ENCODE data around the gene BSND.

The BSND gene

GRCh38 chr1:54994355-54994990 lies 4.3 kb upstream of the BSND start:
- no peak for DNase-seq

- no peak for DNase-seq
These were observed 3.5 kb upstream of the BSND start for GRCh38 chr1:54995013-54995760.

GRCh38 chr1:54995835-54996234 lies 2.9 kb upstream of the BSND start:
- peak in 4 of 5 experiments; percentile 5 to 93 (median 38) for DNase-seq

DNA sequence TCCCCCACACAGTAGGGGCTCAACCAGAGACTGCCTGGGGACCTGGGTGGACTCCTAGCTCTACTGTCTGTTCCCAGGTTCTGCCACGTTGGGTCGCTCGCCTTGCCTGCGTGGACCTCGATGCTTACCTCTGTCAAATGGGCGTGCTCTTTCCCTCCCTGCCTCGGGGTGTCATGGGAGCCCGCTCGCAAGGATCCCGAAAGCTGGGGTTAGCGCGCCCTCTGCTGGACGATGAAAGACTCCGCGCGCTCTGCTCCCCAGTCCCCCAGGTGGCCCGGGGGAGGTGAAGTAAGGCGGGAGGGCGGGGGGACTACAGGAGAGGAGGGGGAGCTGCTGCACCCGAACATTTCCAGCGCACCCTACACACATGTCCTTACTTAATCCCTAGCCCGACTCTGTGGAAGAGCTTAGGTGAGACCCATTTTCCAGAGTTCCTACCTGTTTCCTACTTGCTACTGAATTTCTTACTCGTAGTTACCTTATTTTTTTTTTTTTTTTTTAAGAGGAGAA lies 2.3 kb upstream of the BSND start:
- peak; percentile 65 to 86 (median 69) for DNase-seq

- DNase-seq = no peak
These were observed 1.6 kb upstream of the BSND start for GRCh38 chr1:54996869-54997710.

- DNase-seq = no peak
These were observed 1.1 kb upstream of the BSND start for GRCh38 chr1:54997711-54997986.

DNA sequence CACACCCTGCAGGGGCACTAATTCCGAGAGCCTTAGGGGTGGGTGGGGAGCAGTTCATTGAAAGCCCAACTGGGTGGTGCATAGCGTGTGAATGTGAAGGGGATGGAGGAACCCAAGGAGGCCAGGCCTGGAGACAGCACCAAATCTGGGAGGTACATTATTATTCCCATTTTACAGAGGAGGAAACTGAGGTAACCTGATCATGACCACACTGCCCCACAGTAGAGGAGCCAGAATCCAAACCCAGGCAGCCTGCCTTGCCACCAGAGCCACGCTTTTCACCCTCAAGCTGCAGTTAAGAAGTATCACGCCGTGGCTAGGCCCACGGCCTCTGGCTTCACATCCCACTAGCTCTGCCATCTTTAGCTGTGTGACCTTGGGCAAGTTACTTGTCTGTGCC lies 633 bp upstream of the BSND start:
- no peak for DNase-seq

DNA sequence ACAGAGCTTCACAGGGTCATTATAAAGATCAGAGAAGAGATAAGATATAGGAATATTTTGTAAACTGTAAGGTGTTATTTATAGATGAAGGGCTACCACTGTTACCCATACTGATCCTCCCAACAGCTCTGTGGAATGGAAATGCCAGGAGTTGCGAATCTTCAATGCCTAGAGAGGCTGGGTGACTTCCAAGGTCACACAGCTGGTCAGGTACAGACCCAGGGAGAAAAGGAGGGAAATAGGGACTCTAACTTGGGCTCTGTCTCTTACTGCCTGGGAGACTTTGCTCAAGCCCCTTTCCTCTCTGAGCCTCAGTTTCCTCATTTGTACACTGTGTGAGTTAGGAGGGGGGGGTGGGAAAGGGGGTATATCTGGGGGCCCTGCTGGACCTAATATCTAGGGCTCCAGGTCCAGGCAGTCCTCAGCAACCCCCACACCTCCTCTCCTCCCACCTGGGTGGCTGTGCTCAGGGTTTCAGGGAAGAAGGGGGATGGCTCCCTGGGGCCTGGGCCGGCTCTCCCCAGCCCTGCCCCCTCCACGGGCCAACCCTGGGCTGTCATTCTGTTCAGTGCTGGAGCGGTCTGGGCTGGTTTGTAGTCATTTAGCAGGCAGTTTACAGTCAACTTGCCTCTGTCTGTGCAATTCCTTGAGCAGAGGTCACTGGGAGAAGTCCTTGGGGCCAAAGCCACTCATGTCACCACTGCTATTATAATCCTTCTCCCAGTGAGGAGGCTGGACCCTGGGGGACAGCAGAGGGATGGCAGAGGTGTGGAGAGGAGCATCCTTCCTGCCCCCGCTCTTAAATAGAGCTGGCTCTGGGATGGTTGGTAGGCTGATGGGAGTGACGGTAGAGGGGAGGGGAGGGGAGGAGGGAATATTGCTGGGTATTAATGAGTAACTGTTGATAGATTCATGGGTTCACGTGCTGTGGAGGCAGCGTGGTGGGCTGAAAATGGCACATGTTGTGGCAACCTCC lies 1.7 kb downstream of the BSND start:
- DNase-seq = no peak

DNA sequence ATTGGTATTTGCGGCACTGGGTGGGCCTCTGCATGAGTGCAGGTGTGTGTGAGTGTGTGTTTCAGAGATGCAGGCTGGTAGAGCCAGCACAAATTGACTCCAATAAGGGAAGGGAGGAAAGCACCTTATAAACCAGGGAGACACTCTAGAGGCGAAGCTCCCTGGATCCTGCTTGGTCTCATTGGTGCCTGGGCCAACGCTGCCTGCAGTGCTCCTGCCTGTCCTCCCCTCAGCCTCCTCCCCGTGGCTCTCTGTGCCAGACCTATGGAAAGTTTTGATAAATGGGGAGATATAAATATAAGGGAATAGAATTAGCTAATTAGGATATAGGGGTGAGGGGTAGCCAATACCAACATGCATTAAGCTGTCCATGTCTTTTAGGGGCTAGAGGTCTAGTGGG lies 2.6 kb downstream of the BSND start:
- DNase-seq = no peak

- no peak for DNase-seq
These were observed 4.0 kb downstream of the BSND start for GRCh38 chr1:55002686-55003085.

DNA sequence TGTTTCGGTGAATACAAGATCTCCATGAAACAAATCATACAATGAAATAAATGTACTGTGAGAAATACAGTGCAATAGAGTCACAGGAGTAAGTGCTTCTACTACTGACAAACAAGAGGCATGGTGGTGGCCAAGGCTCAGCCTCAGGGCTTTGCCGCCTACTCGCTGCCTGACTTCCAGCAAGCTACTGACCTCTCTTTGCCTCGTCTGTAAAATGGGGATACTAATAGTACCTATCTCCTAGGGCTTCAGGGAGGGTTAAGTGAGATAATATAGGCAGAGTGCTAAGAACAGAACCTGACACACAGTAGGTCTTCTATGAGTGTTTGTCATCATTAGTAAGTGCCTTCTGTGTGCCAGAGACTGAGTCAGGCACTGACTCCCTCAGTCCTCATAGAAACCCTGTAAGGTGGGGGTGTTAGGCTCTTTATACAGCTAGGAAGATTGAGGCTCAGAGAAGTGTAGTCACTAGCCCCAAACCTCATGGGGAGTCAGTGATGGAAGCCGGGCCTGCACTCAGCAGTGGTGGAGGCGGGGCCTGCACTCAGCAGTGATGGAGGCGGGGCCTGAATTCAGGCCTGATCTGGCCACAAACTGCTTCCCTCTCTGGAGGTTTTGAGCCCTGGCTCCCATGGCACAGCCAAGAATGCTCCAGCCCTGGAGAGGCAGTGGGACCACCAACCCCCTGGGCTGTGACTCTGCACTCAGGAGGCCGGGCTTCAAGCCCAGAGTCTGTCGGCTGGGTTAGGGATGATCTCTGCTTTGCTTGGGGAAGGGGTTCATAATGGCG lies 6.8 kb downstream of the BSND start:
- peak in 1 of 5 experiments; percentile 12 for DNase-seq

DNA sequence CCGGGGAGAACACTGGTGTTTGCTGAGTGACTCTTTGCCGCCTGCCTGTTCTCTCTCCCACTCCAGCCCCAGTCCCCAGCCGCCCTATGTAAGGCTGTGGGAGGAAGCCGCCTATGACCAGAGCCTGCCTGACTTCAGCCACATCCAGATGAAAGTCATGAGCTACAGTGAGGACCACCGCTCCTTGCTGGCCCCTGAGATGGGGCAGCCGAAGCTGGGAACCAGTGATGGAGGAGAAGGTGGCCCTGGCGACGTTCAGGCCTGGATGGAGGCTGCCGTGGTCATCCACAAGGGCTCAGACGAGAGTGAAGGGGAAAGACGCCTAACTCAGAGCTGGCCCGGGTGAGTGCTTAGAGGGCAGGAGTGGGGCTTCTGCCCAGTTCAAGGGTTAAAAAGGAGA lies 8.2 kb downstream of the BSND start:
- no peak for DNase-seq

DNA sequence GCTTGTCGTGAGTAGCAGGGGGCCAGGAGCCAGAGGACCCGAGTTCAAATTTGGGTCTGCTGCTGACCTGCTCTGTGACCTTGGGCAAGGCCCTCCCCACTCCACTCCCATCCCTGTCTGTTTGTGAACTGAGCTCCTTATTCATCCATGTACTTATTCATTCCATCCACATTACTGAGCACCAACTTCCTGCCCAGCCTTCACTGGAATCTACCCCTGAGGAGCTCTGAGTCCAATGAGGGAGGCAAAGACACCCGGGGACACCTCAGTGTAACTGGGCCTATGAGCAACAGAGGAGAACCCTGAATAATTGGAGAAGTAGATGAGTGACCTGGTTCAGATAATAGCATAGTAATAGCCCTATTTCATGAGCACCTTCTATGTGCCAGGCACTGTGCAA lies 8.9 kb downstream of the BSND start:
- DNase-seq = no peak

GRCh38 chr1:55010194-55010886 lies 11.6 kb downstream of the BSND start:
- DNase-seq = no peak

DNA sequence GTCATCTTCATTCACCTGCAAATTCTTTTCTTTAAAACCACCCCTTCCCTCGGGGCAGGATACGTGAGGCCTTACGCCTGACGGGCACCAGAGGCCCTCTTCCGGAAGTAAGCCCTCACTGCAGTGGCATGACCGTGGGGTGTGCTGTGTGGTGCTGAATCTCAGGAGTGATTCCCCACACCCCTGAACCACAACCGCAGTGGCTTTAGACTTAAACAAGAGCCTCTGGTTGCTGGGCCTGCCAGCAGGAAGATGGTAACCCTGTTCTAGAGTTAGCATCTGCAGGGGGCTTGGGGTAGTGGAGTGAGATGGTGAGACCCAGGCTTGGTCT lies 12.1 kb downstream of the BSND start:
- DNase-seq = peak in 1 of 5 experiments; percentile 29

DNA sequence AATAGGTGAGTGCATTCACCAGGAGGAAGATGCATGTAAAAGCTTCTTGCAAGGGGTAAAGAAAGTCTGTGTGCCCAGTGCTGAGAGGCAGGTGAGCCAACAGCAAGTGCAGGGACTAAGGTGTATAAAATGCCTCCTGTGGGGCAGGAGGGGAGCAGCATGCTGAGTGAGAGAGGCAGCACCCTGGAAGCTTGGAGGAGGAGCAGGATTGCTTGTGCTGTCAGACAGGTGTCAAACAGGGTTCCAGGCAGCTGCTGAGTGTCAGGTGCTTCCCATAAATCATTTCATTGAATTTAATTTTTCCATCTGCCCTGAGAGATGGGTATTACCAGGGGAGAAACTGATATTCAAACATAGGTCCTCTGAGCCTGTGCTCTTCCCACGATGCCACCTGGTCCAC lies 13.9 kb downstream of the BSND start:
- DNase-seq = no peak

- no peak for DNase-seq
These were observed 16.4 kb downstream of the BSND start for GRCh38 chr1:55015123-55015522.

- no peak for DNase-seq
These were observed 17.2 kb downstream of the BSND start for GRCh38 chr1:55015731-55016620.

DNA sequence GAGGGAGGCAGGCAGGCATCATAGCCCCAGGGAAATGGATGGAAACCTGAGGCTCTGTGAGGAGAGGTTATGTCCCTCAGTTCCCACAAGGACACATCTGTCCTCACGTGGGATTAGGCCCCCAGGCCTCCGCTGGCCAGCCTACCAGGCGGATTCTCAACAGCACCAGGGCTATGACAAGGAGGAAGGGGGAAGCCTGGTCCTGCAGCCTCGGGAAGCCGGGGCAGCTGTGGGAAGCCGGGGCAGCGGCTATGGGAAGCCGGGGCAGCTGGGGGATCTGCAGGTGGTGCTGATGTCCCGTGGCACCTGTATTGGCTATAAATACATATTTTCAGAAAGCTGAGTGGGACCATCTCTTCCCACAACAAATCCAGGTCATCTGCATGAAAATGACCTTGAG lies 19.7 kb downstream of the BSND start:
- DNase-seq = no peak

DNA sequence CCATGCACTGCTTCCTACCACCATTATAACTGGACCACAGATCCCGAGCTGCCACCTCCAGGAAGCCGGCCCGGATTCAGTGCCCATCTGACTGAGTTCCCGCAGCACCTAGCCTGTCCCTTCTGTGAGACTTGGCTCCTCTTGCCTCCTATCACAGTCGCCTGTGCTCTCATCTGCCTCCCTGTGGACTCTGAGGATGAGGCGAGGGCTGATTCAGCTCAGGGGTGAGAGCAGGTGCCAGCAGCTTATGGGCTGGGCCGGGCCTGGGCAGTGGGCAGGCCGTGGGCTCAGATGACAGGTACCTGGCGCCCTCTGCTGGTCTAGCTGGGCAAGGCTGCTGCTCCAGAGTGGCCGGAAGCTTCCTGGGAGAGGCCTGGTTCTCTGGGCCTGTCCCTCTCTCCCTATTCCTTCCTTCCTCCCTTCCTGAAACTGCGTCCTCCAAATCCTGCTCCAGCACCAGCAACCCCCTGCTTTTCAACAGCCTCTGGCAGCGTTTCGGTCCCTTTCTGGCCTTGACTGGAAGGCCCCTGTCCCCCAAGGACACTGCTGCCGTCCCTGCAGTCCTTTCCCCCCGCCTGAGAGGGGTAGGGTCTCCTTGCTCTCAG lies 23.3 kb downstream of the BSND start:
- DNase-seq = peak; percentile 10 to 64 (median 41)
